ENCODE results near the gene ALDH16A1.

The ALDH16A1 gene

GRCh38 chr19:49490287-49491029 lies 37.4 kb downstream of the ALDH16A1 start:
- no peak for DNase-seq

DNA sequence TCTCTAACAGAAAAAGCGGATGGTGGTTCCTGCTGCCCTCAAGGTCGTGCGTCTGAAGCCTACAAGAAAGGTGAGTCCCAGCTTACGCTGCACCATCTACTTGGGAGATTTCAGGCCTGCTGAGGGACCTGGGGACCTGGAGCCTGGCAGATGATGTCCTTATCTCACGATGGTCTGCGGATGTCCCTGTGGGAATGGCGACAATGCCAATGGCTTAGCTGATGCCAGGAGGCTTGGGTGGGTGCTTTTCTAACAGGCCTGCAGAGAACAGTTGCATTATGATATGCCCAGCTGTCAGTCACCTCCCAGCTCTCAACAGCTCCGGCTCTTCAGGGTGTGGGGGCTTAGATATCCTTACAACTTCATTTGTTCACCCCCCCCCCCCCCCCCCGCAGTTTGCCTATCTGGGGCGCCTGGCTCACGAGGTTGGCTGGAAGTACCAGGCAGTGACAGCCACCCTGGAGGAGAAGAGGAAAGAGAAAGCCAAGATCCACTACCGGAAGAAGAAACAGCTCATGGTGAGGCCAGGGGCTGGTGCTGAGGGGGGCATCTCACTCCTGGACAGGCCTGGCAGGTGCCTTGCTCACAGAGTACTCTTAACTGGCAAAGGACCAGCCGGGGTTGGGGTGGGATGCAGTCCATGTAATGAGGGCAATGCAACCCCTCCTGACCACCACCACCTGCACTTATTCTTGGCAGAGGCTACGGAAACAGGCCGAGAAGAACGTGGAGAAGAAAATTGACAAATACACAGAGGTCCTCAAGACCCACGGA lies 38.2 kb downstream of the ALDH16A1 start:
- no peak for DNase-seq

DNA sequence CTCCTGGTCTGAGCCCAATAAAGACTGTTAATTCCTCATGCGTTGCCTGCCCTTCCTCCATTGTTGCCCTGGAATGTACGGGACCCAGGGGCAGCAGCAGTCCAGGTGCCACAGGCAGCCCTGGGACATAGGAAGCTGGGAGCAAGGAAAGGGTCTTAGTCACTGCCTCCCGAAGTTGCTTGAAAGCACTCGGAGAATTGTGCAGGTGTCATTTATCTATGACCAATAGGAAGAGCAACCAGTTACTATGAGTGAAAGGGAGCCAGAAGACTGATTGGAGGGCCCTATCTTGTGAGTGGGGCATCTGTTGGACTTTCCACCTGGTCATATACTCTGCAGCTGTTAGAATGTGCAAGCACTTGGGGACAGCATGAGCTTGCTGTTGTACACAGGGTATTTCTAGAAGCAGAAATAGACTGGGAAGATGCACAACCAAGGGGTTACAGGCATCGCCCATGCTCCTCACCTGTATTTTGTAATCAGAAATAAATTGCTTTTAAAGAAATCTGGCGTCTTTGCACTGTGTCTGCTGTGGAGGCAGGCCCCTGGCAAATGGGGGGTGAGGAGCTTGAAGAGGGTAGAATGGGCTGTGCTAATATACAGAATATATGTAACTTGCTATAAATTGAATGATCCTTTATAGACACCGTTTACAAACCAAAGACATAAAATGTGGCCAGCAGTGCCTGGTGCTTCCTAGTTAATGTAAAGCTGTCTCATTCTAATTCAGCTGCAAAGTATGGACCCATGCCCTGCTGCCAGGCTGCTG lies 39.0 kb downstream of the ALDH16A1 start:
- no peak for DNase-seq

- no peak for DNase-seq
Measured at GRCh38 chr19:49492573-49493405, 39.8 kb downstream of the ALDH16A1 start.

GRCh38 chr19:49496574-49497008 lies 43.6 kb downstream of the ALDH16A1 start:
- no peak for DNase-seq

DNA sequence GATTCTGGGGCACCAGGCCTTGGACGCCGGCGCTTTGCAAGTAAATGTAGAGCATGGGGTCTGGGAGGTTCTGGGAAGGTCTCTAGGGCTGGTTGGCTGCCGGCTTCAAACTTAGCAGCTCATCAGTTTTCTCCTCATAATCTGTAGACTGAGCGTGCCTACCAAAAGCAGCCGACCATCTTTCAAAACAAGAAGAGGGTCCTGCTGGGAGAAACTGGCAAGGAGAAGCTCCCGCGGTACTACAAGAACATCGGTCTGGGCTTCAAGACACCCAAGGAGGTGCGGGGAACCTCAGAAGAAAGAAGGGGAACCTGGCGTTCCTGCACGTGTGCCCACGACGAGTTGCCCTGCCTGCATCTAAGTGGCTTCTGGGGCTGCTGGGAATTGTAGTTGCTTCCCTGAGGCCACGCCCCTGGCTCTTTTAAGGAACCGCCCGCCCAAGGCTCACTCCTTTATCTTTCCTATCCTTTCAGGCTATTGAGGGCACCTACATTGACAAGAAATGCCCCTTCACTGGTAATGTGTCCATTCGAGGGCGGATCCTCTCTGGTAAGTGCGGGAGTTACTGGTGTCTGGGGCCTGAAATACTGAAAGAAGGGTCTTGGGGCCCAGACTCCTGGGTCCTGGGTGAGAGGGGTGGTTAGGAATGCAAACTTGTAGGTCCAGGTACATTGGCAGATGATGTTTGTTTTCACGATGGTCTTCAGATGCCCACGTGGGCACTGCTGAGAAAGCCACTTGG lies 44.2 kb downstream of the ALDH16A1 start:
- DNase-seq, result peak; percentile 70

- DNase-seq, result no peak
Measured at GRCh38 chr19:49497789-49498103, 44.7 kb downstream of the ALDH16A1 start.

DNA sequence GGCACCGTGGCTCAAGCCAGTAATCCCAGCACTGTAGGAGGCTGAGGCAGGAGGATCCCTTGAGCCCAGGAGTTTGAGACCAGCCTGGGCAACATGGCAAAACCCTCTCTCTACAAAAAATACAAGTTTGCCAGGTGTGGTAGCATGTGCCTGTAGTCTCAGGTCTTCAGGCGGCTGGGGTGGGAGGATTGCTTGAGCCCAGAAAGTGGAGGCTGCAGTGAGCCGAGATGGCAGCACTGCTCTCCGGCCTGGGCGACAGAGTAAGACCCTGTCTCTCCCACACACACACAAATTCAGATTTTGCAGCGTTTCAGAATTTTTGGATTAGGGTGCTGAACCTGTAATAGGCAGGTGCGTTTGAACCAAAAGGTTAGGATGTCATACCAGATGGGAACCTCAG lies 45.5 kb downstream of the ALDH16A1 start:
- no peak for DNase-seq

- DNase-seq, result no peak
Measured at GRCh38 chr19:49499030-49499670, 46.1 kb downstream of the ALDH16A1 start.

- peak; percentile 36 for DNase-seq
Measured at GRCh38 chr19:49502866-49503581, 50.0 kb downstream of the ALDH16A1 start.

- no peak for DNase-seq
Measured at GRCh38 chr19:49503582-49503962, 50.5 kb downstream of the ALDH16A1 start.

- DNase-seq, result peak; percentile 68
Measured at GRCh38 chr19:49506575-49507105, 53.6 kb downstream of the ALDH16A1 start.

GRCh38 chr19:49507803-49508494 lies 54.9 kb downstream of the ALDH16A1 start:
- no peak for DNase-seq

DNA sequence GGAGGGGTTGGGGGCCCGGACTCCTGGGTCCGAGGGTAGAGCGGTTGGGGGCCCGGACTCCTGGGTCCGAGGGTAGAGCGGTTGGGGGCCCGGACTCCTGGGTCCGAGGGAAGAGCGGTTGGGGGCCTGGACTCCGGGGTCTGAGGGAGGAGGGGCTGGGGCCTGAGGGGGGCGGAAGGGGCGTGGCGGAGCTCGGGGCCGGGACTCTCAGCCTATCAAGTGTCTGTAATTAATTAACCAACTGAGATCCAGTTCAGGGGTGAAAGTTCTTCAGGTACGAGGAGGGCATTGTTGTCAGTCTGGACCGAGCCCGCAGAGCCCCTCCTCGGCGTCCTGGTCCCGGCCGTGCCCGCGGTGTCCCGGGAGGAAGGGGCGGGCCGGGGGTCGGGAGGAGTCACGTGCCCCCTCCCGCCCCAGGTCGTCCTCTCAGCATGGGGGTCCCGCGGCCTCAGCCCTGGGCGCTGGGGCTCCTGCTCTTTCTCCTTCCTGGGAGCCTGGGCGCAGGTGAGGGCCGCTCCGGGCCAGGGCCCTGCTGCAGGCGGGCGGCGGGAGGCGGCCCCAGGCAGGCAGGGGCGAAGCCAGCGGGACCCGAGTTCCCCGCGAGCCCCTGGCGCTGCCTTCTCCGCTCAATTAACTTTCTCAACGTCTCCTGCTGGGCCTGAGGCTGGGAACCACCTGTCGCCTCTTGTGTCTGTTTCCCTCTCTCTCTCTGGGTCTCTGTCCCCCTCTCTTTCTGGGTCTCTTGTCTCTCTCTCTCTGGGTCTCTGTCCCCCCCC lies 60.1 kb downstream of the ALDH16A1 start:
- peak; percentile 46 for DNase-seq

DNA sequence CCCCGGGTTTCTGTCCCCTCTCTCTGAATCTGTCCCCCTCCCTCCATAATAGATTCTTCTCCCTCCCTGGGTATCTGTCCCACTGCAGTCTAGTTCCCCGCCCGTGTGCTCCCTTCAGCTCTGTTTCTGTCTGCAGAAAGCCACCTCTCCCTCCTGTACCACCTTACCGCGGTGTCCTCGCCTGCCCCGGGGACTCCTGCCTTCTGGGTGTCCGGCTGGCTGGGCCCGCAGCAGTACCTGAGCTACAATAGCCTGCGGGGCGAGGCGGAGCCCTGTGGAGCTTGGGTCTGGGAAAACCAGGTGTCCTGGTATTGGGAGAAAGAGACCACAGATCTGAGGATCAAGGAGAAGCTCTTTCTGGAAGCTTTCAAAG lies 60.7 kb downstream of the ALDH16A1 start:
- DNase-seq, result no peak

- DNase-seq, result no peak
Measured at GRCh38 chr19:49514151-49514550, 61.1 kb downstream of the ALDH16A1 start.

GRCh38 chr19:49515767-49516166 lies 62.7 kb downstream of the ALDH16A1 start:
- no peak for DNase-seq

DNA sequence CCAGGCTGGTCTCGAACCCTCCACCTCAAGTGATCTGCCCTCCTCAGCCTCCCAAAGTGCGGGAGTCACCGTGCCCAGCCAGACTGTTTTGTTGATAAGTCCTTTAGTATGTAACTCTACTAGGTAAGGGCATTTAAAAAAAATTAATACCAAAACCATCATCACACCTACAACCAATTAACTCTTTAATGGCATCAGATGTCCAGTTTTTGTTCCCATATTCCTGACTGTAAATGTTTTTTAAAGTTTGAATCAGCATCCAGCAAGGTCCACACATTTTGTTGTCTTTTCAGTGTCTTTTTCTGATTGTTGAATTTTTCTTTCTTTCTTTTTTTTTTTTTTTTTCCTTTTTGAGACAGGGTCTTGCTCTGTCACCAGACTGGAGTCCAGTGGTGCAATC lies 65.0 kb downstream of the ALDH16A1 start:
- DNase-seq, result no peak
